Mucosa of descending colon (tissue), 3 donors: ENCODE data around the gene ISG20. TPM values are rescaled to one million over a fixed set of nuclear protein-coding genes. Genes with fewer than 3 reads are reported as not detected.

Experiments used
- ATAC-seq: fragments of 200-7000 bp; cut with Tn5 transposase; one replicate; pipeline ENCODE4 v1.9.1; 2020; ENCODE audit warnings: mild to moderate bottlenecking, moderate library complexity
- DNase-seq, 3 donors: peaks; one replicate each; pipeline ENCODE4 v3.0.0-alpha.2; 2020
- H3K36me3 ChIP-seq: fragments of 200-600 bp; one replicate; pipeline ENCODE4 v1.8.0; 2021; ENCODE audit warnings: low read depth, mild to moderate bottlenecking
- H3K4me1 ChIP-seq: fragments of 200-600 bp; one replicate; pipeline ENCODE4 v1.8.0; 2021; ENCODE audit warnings: low read depth, mild to moderate bottlenecking
- H3K4me3 ChIP-seq: fragments of 200-600 bp; one replicate; pipeline ENCODE4 v1.8.0; 2021; ENCODE audit warnings: mild to moderate bottlenecking
- H3K9me3 ChIP-seq: fragments of 200-600 bp; one replicate; pipeline ENCODE4 v1.8.0; 2021; ENCODE audit warnings: mild to moderate bottlenecking
- intact Hi-C, 2 donors: fragments of 100-400 bp; cut with DNase I in 1 of 2; cut with micrococcal nuclease in 1 of 2; formaldehyde crosslinking; loops; one replicate each; pipeline versions ENCODE4 v1.11.0 to v1.11.1; 2022; cut with DNase I, micrococcal nuclease
- total RNA-seq, 3 donors: library from RNA; stranded (reverse); fragmentation: NEBNext Ultra II Directional in 2 of 3; extraction: Animal tissue kit (Norgen Biotek cat#: 25700) in 2 of 3; gene quantifications; one replicate each; pipeline versions ENCODE4 v1.2.1 to v1.2.4, GENCODE V29; 2021 to 2023
- TF ChIP-seq, protein P1 (sequence below): fragments of 200-600 bp; IDR thresholded peaks from one replicate; pipeline ENCODE4 v1.8.0; 2022; ENCODE audit warnings: antibody characterized with exemption, mild to moderate bottlenecking
- donor health status: DM: no; HTN: no; CAD: no; lungs with moderate emphysema.
- donor health status: DM: no; HTN: no; CAD: no.
- donor health status: DM: no; HTN: yes; CAD: no.

ISG20 gene
- total RNA-seq, 3 donors from 2014 or later: 32.2 to 69.0 (median 55.4) TPM

DNA sequence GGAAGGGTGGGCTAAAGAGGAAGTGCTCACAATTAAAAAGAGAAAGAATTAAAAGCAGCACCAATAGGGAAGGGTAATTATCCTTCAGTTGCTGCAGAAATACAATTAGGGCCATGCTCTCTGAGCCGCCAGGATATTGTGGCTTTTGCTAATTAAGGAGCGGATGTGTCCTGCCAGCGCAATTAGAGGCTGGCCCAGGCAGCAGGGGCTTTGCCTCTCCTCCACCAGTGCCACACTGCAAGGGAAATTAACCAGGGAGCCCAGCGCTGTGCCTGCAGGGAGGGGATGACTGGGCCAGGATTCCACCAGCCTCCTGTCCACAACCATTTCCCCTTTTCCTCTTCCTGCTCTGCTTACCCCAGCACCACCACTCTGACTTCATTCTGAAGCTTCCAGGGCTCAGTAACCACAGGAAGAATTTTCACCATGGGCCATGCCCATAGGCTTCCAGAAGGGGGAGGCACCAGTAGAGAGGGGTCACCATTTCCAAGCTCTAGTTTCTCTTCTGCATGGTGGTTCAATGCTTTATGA lies 28.1 kb upstream of the ISG20 start:
- Histone ChIP-seq H3K9me3 (no peaks in the 10 kb centered on the region), H3K36me3 (no peaks in the 10 kb centered on the region), H3K4me3 (no peak overlapping the region), H3K4me1 (peaks cover 6% of the 10 kb centered on the region)
- DNase-seq: no peak
- intact Hi-C loops: loop anchor here in 1 of 2 donors (10.0 kb wide), 1 partner anchor 136 kb away; no protein-coding TSS in a partner anchor
- TF ChIP-seq, protein P1, sequence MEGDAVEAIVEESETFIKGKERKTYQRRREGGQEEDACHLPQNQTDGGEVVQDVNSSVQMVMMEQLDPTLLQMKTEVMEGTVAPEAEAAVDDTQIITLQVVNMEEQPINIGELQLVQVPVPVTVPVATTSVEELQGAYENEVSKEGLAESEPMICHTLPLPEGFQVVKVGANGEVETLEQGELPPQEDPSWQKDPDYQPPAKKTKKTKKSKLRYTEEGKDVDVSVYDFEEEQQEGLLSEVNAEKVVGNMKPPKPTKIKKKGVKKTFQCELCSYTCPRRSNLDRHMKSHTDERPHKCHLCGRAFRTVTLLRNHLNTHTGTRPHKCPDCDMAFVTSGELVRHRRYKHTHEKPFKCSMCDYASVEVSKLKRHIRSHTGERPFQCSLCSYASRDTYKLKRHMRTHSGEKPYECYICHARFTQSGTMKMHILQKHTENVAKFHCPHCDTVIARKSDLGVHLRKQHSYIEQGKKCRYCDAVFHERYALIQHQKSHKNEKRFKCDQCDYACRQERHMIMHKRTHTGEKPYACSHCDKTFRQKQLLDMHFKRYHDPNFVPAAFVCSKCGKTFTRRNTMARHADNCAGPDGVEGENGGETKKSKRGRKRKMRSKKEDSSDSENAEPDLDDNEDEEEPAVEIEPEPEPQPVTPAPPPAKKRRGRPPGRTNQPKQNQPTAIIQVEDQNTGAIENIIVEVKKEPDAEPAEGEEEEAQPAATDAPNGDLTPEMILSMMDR: no peak
- ATAC-seq: no peak

DNA sequence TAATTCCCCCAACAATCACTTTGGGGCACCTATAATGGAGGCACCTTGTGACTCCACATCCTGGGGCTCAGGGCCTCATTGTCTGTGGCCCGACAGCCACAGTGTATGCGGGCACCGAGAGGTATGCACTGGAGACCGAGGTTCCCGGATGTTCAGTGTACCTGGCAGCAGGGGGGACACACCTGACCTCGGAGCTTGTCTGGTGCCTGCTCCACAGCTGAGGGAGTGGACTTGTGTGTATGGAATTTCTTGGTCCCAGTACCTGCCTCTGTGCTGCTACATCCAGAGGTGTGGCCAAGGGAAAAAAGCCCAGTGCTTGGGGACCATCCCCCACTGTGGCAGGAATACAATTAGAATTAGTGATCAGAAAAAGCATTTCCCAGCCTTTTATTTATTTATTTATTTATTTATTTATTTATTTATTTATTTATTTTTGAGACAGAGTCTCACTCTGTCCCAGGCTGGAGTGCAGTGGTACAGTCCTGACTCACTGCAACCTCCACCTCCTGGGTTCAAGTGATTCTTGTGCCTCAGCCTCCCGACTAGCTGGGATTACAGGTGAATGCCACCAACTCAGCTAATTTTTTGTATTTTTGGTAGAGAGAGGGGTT lies 26.5 kb upstream of the ISG20 start:
- ATAC-seq (no peak), DNase-seq (no peak)
- intact Hi-C loops: loop anchor here in 1 of 2 donors (10.0 kb wide), 1 partner anchor 137 kb away; no protein-coding TSS in a partner anchor
- TF ChIP-seq, protein P1: no peak
- Histone ChIP-seq H3K36me3 (no peaks in the 10 kb centered on the region), H3K4me3 (no peak overlapping the region), H3K4me1 (peaks cover 11% of the 10 kb centered on the region), H3K9me3 (no peaks in the 10 kb centered on the region)

DNA sequence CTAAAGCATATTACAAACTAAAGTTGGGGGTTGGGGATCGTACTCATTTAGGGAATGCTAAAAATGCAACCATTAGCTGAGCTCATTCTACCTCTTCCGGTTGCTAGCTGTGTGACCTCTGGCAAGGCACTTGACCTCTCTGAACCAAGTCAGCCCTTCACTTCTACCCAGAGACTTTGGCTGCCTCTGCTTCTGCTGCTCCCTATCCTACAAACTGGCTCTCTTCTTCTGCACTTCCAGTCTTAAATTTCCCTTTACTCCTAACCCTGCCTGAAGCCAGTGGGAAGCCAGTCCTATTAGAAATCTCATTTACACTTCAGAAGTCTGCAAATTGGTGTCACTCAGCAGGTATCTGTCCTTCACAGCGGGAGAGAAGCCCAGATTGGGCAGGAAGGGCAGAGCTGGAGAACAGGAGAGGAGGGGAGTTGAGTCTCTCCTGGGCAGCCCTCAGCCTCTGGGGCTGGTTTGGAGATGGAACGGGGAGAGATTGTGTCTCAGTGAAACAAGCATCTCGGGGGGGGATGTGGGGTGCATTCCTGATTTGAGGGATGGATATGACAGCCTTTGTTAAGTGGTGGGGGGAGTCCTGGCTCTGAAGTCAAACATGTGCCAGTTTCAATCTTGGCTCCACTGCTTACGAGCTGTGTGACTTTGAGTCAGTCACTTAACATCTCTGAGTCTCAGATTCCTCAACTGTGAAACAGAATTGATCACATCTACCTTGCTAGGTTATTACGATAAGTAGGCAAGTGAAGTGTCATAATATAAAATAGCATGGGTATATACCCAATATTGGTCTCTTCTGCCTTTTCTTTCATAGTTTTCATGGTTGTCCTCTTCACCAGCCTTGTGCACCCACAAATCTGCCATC lies 25.5 kb upstream of the ISG20 start:
- intact Hi-C loops: loop anchor here in 1 of 2 donors (10.0 kb wide), 1 partner anchor 139 kb away; no protein-coding TSS in a partner anchor
- TF ChIP-seq, protein P1: no peak
- ATAC-seq (no peak), DNase-seq (no peak)
- H3K4me3 ChIP-seq: no peak overlapping the region
- H3K36me3 ChIP-seq: no peaks in the 10 kb centered on the region
- H3K4me1 ChIP-seq: peaks cover 11% of the 10 kb centered on the region
- H3K9me3 ChIP-seq: no peaks in the 10 kb centered on the region

DNA sequence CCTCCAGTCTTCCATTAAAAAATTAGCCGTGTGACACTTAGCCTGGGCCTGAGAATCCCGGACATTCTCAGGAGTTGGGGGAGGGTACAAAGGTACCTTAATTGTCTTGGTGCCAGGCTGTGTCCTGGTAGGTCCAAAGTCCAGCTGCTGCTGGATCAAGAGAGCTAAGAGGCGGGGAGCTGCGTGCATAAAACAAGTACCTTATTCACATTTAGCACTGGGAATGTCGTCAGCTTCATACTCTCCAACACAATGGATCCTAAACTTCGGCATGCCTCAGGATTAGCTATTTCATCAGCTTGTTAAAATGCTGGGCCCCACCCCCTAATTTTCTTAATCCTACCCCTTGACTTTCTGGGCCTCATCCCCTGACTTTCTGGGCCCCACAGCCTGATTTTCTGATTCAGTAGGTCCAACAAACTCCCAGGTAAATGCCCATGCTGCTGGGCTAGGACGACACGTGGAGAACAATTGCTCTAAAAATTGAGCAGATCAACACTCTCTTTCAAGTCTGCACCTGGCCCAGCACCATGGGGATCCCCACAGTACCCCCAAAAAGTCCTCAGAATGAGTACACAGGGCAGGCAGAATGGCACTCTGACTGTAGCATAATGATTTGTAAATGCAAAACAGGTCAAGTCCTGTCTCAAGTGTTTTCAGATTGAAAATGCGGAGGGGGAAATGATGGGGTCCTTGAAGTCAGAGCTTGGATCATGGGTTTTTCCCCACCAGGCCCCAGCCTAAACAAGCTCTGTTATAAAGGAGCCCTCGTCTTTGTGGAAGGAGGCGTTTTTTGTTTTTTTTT lies 23.3 kb upstream of the ISG20 start:
- DNase-seq (peak in 2 of 3 donors; percentile 70 to 82), ATAC-seq (peak; percentile 91)
- Histone ChIP-seq H3K4me3 (no peak overlapping the region), H3K36me3 (no peaks in the 10 kb centered on the region), H3K4me1 (peaks cover 11% of the 10 kb centered on the region), H3K9me3 (no peaks in the 10 kb centered on the region)
- intact Hi-C loops: loop anchor here in 1 of 2 donors (10.0 kb wide), 1 partner anchor 141 kb away; no protein-coding TSS in a partner anchor
- TF ChIP-seq, protein P1: no peak

DNA sequence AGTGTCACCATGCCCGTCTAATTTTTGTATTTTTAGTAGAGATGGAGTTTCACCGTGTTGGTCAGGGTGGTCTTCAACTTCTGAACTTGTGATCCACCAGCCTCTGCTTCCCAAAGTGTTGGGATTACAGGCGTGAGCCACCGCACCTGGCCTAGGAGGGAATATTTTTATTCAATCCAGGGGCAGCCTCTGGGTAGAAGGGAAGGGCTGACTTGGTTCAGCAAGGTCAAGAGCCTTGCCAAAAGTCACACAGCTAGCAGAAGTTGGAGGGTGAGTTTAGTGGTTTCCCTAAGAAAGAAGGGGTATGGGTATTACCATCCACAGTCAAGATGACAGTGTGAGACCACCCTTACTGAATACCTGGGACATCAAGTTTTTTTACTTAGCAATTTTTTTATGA lies 22.6 kb upstream of the ISG20 start:
- ATAC-seq: no peak
- TF ChIP-seq, protein P1: no peak
- Histone ChIP-seq H3K4me1 (peaks cover 16% of the 10 kb centered on the region), H3K9me3 (no peaks in the 10 kb centered on the region), H3K4me3 (no peak overlapping the region), H3K36me3 (no peaks in the 10 kb centered on the region)
- no peak for DNase-seq
- intact Hi-C loops: loop anchor here in 1 of 2 donors (10.0 kb wide), 1 partner anchor 141 kb away; no protein-coding TSS in a partner anchor
